MM.1S (cell line): ENCODE data around the gene DUS3L.

Experiments
- DNase-seq: peaks from one replicate; pipeline ENCODE4 v3.0.0-alpha.2; 2015
- H2AFZ ChIP-seq: fragments of 300-600 bp; sonication (generic); 2 replicates; pipeline ENCODE4 v1.6.0; 2016; ENCODE audit warnings: antibody characterized with exemption, low read length
- H3F3A ChIP-seq: fragments of 300-600 bp; sonication (generic); 2 replicates; pipeline ENCODE4 v1.6.1; 2016; ENCODE audit warnings: mild to moderate bottlenecking, antibody characterized with exemption, low read length, moderate library complexity, mixed read lengths; ENCODE audit not compliant: insufficient read depth
- H3K27ac ChIP-seq: fragments of 300-600 bp; sonication (generic); 2 replicates; pipeline ENCODE4 v1.5.1; 2016; ENCODE audit warnings: mild to moderate bottlenecking, low read length
- H3K27me3 ChIP-seq: fragments of 300-600 bp; sonication (generic); replicated peaks from 2 replicates; pipeline ENCODE4 v1.6.0; 2016; ENCODE audit warnings: low read length; ENCODE audit not compliant: insufficient read depth
- H3K36me3 ChIP-seq: fragments of 300-600 bp; sonication (generic); replicated peaks from 2 replicates; pipeline ENCODE4 v1.6.1; 2016; ENCODE audit warnings: mild to moderate bottlenecking, low read length, mixed read lengths; ENCODE audit not compliant: insufficient read depth
- H3K4me1 ChIP-seq: fragments of 300-600 bp; sonication (generic); 2 replicates; pipeline ENCODE4 v1.6.1; 2016; ENCODE audit warnings: low read length, mixed read lengths
- H3K4me2 ChIP-seq: fragments of 300-600 bp; sonication (generic); 2 replicates; pipeline ENCODE4 v1.6.0; 2016; ENCODE audit warnings: low read depth, low read length
- H3K4me3 ChIP-seq: fragments of 300-600 bp; sonication (generic); 2 replicates; pipeline ENCODE4 v1.5.1; 2016; ENCODE audit warnings: low read length, mixed read lengths
- H3K79me2 ChIP-seq: fragments of 300-600 bp; sonication (generic); 2 replicates; pipeline ENCODE4 v1.6.1; 2016; ENCODE audit warnings: mixed run types, low read length, mixed read lengths
- H3K9ac ChIP-seq: fragments of 300-600 bp; sonication (generic); 2 replicates; pipeline ENCODE4 v1.6.1; 2016; ENCODE audit warnings: low read length, mixed read lengths
- H3K9me2 ChIP-seq: fragments of 300-600 bp; sonication (generic); replicated peaks from 2 replicates; pipeline ENCODE4 v1.6.1; 2016; ENCODE audit warnings: mild to moderate bottlenecking, low read length, mixed read lengths; ENCODE audit not compliant: insufficient read depth
- H3K9me3 ChIP-seq: fragments of 300-600 bp; sonication (generic); replicated peaks from 2 replicates; pipeline ENCODE4 v1.6.1; 2016; ENCODE audit warnings: mild to moderate bottlenecking, low read length, mixed read lengths; ENCODE audit not compliant: insufficient read depth
- H4K20me1 ChIP-seq: fragments of 300-600 bp; sonication (generic); 2 replicates; pipeline ENCODE4 v1.6.1; 2016; ENCODE audit warnings: mild to moderate bottlenecking, low read length, moderate library complexity, mixed read lengths; ENCODE audit not compliant: insufficient read depth
- CTCF ChIP-seq: fragments of 300-600 bp; sonication (generic); IDR thresholded peaks from 2 replicates; pipeline ENCODE4 v1.5.1; 2016; ENCODE audit warnings: antibody characterized with exemption, low read length, mixed read lengths
- EZH2 ChIP-seq: fragments of 300-600 bp; sonication (generic); optimal IDR thresholded peaks from 2 replicates; pipeline ENCODE3; 2017; ENCODE audit warnings: low read depth, mild to moderate bottlenecking, antibody characterized with exemption, low read length, mixed read lengths
- EZH2phosphoT487 ChIP-seq: fragments of 300-600 bp; sonication (generic); IDR thresholded peaks from 2 replicates; pipeline ENCODE4 v1.6.1; 2018; ENCODE audit warnings: antibody characterized with exemption, low read length

DUS3L gene

GRCh38 chr19:5793188-5793587 lies 2.2 kb upstream of the DUS3L start:
- TF ChIP-seq CTCF = no peak
- no peaks in the 10 kb centered on the region for H3K9me2 ChIP-seq

GRCh38 chr19:5792224-5792623 lies 1.3 kb upstream of the DUS3L start:
- H3K79me2 ChIP-seq = peaks cover 16% of the 10 kb centered on the region
- H3K9me2 ChIP-seq = no peaks in the 10 kb centered on the region
- no peak overlapping the region for H3K4me3 ChIP-seq
- no peak overlapping the region for H3K9ac ChIP-seq
- no peaks in the 10 kb centered on the region for H4K20me1 ChIP-seq
- no peaks in the 10 kb centered on the region; the same call in 1 of the 2 replicates for H3K4me1 ChIP-seq
- no peak for DNase-seq
- no peaks in the 10 kb centered on the region for H3F3A ChIP-seq
- H2AFZ ChIP-seq = no peak overlapping the region
- no peaks in the 10 kb centered on the region for H3K9me3 ChIP-seq
- H3K27me3 ChIP-seq = peaks cover 26% of the 10 kb centered on the region
- TF ChIP-seq EZH2phosphoT487 = no peak
- no peak overlapping the region for H3K4me2 ChIP-seq
- no peak overlapping the region for H3K27ac ChIP-seq
- H3K36me3 ChIP-seq = no peaks in the 10 kb centered on the region

More at GRCh38 chr19:5793188-5793587, 2.2 kb upstream of the DUS3L start:
- H3K27me3 ChIP-seq = peaks cover 24% of the 10 kb centered on the region
- no peaks in the 10 kb centered on the region for H3K36me3 ChIP-seq
- H3K9me3 ChIP-seq = no peaks in the 10 kb centered on the region
- no peak overlapping the region for H2AFZ ChIP-seq
- H3K9ac ChIP-seq = no peak overlapping the region
- no peaks in the 10 kb centered on the region; the same call in 1 of the 2 replicates for H3K4me1 ChIP-seq
- H3K4me3 ChIP-seq = no peak overlapping the region
- H4K20me1 ChIP-seq = no peaks in the 10 kb centered on the region
- peaks cover 16% of the 10 kb centered on the region for H3K79me2 ChIP-seq
- DNase-seq = no peak
- no peak overlapping the region for H3K27ac ChIP-seq
- H3F3A ChIP-seq = no peaks in the 10 kb centered on the region
- H3K4me2 ChIP-seq = no peak overlapping the region

- no peak overlapping the region for H3K27ac ChIP-seq
- peaks cover 16% of the 10 kb centered on the region for H3K79me2 ChIP-seq
- peak overlapping the region; percentile 95; the same call in 1 of the 2 replicates for H3K9ac ChIP-seq
- H3K4me3 ChIP-seq = peak overlapping the region; percentile 80
- no peak for DNase-seq
- no peaks in the 10 kb centered on the region for H4K20me1 ChIP-seq
- H3K4me1 ChIP-seq = no peaks in the 10 kb centered on the region; the same call in 1 of the 2 replicates
- H3K4me2 ChIP-seq = peak overlapping the region; percentile 83
- no peaks in the 10 kb centered on the region for H3F3A ChIP-seq
- H3K36me3 ChIP-seq = no peaks in the 10 kb centered on the region
- H2AFZ ChIP-seq = no peak overlapping the region
- H3K9me3 ChIP-seq = no peaks in the 10 kb centered on the region
- no peak for TF ChIP-seq CTCF
- no peak for TF ChIP-seq EZH2phosphoT487
- TF ChIP-seq EZH2 = no peak
- H3K27me3 ChIP-seq = peaks cover 30% of the 10 kb centered on the region
- H3K9me2 ChIP-seq = no peaks in the 10 kb centered on the region
These were observed 941 bp downstream of the DUS3L start for GRCh38 chr19:5789886-5790558.

GRCh38 chr19:5789351-5789761 lies 1.6 kb downstream of the DUS3L start:
- H3K27ac ChIP-seq = no peak overlapping the region
- no peaks in the 10 kb centered on the region for H3K36me3 ChIP-seq
- no peak overlapping the region for H3K4me2 ChIP-seq
- TF ChIP-seq EZH2phosphoT487 (no peak), EZH2 (no peak), CTCF (no peak)
- DNase-seq = no peak
- H3K4me3 ChIP-seq = no peak overlapping the region
- H3K9ac ChIP-seq = no peak overlapping the region
- no peaks in the 10 kb centered on the region for H4K20me1 ChIP-seq
- H3K27me3 ChIP-seq = peaks cover 35% of the 10 kb centered on the region
- no peaks in the 10 kb centered on the region for H3K9me3 ChIP-seq
- no peak overlapping the region for H2AFZ ChIP-seq
- no peaks in the 10 kb centered on the region; the same call in 1 of the 2 replicates for H3K4me1 ChIP-seq
- H3F3A ChIP-seq = no peaks in the 10 kb centered on the region
- no peaks in the 10 kb centered on the region for H3K9me2 ChIP-seq
- H3K79me2 ChIP-seq = peaks cover 16% of the 10 kb centered on the region
